HT-29 (cell line): ENCODE results near the gene SIX2. TPM values are rescaled to one million over a fixed set of nuclear protein-coding genes. Genes with fewer than 3 reads are reported as not detected.

ENCODE experiments used
- DNase-seq: peaks from one replicate; pipeline ENCODE4 v3.0.0-alpha.2; 2015; ENCODE audit warnings: low spot score
- total RNA-seq: library from RNA; depleted of rRNA; stranded (reverse); fragments of >200 nt; shearing (Covaris generic); gene quantifications from 2 replicates; pipeline ENCODE4 v1.2.3, GENCODE V29; 2014

Gene SIX2
- total RNA-seq, 1 experiment from 2014 or later, result not detected

DNA sequence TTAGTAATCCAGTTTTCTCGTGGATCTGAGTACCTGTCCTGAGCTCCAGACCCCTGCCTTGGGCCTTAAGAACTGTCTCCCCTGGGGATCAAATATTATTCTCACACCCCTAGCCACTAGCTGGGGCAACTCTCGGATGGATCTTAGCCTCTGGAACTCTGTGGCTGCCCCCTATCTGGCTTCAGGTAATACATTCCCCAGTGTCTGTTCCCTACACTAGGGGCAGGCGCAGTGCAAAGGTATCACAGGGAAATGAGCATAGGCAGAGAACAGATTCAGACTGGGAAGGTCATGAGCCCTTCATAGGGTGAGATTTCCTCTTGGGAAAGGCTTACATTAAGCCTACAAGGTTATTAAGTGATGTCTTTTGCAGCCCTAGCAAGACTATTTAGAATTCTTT is 11.2 kb upstream of the SIX2 start:
- no peak for DNase-seq

DNA sequence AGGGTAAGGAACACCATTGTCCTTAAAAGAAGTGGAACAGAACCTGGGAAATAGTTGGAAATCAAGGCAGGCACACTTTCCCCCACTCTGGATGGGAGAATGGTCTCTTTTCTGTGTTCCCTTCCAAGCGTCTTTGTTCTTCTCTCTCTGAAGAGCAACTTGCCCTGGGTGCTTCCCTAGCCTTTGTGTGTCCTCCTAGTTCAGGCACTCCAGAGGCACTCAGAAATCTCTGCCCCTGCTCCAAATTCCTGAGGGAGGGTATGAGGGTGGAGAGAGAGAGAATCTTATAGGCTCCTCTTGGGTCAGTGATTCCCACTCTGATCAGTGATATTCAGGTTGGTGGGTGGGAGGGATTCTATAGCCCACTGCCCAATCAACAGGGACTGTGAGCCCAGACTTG is 8.8 kb upstream of the SIX2 start:
- no peak for DNase-seq

DNA sequence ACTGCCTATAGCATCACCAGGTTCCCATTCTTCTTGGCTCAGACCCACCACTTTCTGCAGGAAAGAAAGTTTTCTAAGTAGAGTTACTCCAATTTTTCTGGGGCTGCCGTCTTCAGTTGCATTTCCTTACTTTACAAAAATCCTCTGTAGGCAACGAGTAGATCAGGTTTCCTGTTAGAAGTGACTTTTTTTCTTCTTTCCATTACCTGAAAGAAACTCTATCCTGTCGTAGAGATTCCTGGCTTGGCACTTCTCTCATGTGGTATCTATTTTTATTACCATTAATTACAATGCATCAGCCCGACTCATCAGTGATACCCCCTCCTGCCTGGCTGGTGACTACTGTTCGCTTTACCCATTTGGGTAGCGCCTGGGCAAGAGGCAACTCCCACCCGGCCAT is 5.6 kb upstream of the SIX2 start:
- DNase-seq, result no peak

DNA sequence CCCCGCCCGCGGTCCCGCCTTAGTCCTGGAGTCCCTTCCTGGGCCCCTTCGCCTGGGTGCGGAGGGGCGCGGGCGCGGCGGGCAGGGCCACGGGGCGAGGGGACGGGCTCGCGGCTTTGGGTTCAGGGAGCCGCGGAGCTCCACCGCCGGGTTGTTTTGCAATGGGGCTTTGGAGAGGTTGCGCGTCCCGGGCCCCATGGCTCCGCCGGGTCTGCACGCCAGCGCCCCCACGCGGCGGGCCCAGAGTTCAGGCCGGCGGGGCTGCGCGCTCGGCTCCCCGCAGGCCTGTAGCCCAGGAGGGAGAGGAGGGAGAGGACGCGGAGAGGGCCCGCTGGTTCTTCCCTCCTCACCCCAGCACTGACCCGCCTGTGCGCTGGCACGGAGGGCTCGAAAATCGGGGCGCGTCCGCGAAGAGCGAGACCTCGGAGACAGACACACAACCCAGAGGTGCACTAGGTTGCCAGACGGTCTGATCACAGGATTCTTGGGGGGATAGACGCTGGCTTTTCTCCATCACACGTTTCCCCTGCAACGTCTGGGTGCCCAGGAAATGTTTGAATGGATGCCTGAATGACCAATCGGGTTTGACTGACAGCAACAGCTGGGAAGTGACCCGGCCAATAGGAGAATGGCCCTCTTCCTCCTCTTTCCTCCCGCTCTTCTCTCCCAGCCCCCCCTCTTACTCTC is 4.9 kb upstream of the SIX2 start:
- no peak for DNase-seq

DNA sequence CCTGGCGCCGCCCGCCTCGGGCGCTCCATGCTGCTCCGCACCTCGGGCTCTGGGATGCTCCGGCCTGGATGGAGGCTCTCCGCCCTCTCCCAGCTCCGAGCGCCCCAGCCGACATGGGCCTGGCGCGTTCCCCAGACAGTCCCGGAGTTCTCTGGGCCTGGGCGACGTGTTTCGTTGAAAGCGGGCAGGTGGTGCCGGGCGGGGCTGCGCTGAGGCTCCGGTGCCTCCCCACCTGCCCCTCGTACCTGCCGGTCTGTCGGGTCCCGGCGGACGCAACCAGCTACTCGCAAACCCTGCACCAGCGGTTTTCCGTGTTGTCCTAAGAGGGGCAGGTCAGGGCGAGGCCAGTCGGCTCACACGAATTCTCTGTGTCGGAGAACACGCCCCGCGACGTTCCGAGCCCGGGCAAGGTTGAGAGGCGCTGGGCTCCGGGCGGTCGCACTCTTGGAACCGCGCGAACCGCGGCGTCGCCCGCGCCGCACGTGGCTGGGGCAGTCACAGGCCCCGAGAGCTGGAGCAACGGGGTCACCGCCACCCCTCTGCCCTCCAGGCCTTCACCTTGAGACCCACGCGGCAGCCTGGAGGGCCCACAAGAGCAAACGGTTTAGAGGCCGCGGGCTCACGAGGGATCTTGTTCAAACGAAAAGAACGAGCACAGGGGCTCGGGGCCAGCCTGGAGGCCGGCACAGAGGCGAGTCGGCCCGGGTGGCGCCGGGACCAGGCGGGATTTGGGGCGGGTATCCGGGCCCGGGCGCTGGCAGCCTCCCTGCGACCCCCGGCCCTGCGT is 4.2 kb upstream of the SIX2 start:
- no peak for DNase-seq

DNA sequence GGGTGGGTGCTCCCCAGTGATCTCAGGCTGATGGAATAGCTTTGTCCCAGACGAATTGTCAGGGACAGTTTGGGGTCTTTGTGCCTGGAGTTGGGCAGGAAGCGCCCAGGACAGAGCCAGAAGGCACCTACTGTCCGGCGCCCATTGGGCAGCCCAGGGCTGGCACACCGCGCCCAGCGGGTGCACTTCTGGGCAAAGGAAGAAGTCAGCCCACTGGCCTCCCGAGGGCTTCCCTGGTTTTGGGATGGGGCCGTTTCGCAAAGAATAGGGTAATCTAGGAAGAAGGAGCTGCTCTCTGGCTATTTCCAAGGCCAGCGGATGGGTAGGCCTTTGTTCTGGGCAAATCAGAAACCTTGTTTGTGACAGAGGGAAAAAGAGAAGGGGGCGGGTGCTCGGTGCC is 3.5 kb upstream of the SIX2 start:
- DNase-seq, result no peak

DNA sequence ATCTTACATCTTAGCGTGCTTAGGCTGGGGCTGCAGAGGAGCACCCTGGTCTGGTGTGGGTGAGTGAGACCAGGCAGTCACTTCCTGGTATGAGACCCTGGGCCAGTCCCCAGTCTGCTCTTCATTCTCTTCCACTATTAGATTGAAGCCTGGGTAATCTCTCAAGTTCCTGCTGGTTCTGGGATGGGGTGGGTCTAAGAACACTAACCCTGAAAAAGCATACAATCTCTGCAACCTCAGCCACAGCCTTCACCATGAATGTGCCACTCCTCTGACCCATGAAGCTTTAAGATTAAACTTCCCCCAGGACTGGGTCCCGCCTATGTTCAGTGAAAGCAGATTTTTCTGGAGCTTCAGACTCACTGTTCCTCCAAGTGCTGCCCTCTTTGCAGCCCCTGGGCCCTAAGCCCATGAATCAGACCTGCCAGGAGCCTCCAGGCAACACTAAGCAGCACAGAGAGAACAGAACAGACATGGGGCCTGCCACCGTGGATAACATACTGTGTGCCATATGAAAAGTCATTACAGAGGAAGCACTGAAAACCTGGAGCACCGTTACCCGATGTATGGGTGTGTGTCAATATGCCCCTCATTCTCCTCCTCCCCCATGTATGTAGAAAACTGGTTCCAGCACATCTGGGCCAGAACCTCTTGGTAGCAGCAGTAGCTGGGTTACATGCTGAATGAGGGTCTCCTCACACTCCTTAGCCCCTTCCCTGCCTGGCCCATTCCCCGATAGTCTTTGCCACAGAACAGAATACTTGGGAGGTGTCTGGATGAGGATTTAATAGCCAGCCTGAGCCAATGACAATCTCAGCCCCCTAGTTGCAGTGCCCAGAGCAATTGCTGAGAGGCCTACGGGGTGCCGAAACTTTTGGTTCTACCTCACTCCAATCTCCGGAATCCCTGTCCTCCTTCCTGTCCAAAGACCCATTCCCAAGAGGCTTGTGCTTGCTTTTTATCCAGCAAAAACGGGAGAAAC is 2.7 kb upstream of the SIX2 start:
- DNase-seq, result no peak

DNA sequence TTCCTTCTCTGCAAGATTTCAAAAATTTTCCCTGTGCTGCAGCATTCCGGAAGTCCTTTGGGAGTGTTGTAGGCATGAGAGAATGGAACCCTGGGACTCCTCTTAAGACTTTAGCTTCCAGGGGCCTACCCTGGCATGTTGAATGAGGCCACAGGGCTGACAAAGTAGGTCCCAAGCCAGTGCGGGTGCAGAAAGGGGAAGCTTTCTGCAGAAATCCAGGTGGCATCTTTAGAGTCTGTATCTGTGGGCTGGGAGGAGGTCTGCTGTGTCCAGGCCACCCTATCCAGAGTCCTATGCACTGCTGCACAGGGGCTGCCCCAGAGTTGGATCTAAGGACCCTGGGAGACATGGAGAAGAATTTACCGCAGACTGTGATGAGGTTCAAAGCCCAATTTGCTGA is 1.9 kb upstream of the SIX2 start:
- DNase-seq, result no peak

DNA sequence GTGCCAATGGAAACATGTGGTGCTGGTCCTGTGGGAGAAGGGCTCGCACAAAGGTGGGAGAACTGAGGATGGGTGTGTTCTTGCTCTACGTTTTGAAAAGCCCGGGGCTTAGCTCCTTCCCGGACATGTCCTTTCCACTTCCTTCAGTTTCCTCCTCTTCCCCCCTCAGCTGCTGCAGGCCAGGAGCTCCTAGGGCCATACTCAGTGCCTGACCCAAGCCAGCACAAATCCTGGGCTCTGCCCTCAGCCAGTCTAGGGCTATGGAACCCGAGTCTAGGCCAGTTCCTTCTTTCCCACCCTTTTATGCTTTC is 1.4 kb upstream of the SIX2 start:
- DNase-seq, result no peak

DNA sequence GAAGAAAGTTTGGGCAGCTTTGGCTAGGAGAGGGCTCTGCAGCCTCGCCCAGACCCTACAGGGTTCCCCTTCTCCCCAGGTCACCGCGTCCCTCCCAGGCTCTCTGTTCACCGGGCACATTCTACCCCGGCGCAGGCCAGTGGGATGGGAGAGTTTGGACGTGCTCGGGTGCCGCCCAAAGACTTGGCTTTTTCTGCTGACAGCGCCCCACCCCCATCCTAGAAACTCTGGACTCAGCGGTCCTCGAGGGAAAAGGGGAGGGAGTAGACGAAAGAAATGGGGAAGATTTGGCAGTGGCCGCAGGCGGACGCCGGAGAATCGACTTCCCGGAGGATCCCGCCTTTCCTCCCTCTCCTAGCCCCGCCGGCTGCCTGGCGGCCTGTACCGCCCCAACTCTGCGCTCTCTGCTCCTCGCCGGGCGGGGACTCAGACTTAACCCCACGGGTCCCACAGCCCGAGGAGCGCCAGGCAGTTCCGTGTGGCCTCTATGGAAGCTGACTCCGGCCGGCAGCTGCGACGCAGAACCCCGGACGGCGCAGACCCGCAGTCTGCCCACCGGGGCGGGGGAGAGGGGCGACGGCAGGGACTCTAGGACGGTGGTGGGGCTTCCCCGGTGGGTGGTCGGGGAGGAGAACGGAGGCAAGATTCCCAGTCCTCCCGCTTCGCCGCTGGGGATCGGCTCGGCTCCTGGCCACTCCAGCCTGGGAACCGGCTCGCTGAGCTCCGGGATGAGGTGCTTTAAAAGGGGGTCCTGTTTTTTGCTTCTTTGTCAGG is 863 bp upstream of the SIX2 start:
- DNase-seq, result no peak

DNA sequence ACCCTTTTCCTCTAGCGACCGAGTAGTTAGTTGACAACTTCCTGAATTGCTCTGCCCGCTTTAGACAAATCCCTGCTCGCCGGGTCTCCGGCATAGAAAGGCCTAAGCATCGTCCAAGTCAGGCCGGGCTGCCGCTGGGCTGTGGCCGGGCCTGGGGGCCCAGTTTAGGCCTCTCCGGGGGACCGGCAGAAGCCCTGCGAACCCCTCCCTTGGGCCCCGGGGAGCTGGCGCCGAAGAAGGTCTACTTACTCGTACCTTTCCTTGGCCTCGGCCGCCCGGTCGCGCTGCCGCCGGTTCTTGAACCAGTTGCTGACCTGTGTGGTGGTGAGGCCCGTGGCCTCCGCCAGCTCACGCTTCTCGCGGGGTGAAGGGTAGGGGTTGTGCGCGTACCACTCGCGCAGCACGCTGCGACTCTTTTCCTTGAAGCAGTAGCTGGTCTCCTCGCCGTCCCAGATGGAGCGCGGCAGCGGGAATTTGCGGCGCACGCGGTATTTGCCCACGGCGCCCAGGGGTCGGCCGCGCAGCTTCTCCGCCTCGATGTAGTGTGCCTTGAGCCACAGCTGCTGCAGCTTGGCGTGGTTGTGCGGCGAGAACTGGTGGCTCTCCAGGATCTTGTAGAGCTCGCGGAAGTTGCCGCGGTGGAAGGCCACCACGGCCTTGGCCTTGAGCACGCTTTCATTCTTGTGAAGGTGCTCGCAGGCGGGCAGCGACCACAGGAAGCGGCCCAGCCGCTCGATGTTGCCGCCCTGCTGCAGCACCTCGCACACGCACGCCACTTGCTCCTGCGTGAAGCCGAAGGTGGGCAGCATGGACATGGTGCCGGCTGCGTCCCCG is 739 bp downstream of the SIX2 start:
- no peak for DNase-seq

DNA sequence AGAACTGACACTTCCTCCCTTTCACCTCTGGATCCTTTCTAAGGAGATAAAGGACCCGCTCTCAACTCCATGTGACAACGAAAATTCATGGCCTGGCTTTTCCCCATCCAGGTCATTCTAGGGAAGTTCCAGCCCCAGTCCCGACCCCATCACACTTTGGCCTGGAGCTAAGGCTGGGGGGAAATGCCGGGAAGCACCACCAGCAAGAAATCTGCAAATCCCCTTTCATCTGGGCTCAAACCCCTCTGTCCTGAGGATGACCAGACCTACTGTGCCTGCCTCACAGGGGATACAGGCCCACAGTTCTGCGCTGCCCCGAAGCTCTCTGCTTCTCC is 1.3 kb downstream of the SIX2 start:
- DNase-seq, result no peak

DNA sequence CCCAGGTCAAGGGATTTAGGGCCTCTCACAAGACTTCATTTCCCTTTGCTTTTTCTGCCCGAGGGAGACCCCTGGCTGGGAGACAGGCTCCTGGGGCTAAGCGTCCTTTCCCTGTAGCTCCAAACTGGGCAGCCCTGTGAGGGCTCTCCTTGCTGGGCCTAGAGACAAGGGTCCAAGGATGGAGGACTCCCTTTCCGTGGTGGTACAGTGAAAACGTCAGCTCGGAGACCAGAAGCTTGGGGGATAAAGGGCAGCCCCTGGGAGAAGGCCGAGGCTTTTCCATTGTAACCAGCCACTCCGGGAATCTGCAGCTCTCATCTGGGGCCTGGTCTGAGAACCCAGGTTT is 2.3 kb downstream of the SIX2 start:
- no peak for DNase-seq

DNA sequence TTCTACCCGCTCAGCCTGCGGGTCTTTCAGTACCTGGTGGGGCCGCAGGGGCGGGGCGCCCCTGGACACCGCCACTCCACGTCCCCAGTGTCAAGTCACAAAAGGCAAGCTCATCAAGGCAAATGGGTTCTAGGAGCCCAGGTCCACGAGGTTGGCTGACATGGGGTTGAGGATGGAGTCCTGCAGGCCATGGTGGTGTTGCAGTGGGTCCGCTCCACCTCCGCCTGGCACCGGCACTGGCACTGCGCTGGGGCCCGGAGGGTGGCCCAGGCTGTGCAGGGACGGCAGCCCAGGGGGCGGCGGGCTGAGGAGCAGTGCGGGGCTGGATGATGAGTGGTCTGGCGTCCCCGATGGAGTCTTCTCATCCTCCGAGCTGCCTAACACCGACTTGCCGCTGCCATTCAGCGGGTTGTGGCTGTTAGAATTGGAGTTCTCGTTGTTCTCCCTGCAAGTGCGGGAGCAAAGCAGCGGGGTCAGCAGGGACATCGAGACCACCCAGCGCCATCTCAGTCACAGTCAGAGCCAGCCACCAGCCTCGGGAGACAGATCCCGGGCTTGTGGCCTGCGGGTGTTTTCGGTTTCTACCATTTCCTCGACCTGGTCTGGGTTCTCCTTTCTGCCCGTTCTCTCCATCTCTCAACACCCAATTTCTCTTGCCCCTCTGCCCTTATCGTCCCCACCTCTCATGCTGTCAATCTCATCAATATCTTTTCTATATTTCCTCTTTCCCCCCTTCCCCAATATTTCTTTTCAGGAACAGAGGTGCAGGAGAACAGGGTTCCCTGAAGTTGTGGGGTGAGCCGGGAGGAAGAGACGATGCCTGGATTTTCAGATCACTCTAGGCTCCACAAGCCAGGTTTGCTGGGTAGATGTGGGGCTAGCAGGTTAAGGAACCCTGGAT is 3.0 kb downstream of the SIX2 start:
- DNase-seq, result no peak

DNA sequence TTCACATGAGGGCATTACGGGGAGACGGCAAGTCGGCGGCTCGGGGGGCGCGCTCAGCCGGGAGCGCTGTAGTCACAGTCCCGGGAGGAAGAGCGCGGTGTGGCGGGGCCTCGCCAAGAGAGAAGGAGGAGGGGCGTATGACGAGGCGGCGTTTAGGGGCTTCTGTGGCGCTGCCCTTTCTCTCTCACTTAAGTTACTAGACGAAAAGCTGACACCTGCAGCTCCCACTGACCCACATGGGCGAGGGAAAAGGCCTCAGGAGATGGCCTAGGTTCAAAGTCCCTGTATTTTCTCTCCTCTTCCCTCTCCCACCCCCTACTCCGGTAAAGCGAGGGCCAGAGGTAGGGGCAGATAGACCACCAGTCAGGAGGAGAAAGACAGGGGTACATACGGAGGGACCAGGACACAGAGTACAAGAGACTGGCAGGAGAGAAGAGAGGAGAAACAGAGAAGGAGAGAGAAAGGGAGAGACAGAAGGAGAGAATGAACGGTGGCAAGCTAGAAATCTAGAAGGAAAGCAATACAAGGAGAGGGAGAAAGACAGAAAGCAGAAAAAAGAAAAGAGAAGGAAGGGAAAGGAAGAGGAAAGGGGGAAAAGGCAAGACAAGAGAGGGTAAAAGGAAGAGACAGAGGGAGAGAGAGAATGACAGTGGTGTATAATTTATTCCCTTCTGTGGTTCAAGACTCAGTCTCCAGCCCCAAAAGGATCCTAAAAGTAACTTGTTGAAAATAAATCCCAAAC is 3.8 kb downstream of the SIX2 start:
- DNase-seq, result no peak

DNA sequence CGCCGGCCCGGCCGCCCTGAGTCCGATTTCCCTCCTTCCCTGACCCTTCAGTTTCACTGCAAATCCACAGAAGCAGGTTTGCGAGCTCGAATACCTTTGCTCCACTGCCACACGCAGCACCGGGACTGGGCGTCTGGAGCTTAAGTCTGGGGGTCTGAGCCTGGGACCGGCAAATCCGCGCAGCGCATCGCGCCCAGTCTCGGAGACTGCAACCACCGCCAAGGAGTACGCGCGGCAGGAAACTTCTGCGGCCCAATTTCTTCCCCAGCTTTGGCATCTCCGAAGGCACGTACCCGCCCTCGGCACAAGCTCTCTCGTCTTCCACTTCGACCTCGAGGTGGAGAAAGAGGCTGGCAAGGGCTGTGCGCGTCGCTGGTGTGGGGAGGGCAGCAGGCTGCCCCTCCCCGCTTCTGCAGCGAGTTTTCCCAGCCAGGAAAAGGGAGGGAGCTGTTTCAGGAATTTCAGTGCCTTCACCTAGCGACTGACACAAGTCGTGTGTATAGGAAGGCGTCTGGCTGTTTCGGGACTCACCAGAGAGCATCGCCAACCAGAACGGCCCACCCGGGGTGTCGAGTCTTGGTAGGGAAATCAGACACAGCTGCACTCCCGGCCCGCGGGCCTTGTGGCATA is 4.6 kb downstream of the SIX2 start:
- no peak for DNase-seq

DNA sequence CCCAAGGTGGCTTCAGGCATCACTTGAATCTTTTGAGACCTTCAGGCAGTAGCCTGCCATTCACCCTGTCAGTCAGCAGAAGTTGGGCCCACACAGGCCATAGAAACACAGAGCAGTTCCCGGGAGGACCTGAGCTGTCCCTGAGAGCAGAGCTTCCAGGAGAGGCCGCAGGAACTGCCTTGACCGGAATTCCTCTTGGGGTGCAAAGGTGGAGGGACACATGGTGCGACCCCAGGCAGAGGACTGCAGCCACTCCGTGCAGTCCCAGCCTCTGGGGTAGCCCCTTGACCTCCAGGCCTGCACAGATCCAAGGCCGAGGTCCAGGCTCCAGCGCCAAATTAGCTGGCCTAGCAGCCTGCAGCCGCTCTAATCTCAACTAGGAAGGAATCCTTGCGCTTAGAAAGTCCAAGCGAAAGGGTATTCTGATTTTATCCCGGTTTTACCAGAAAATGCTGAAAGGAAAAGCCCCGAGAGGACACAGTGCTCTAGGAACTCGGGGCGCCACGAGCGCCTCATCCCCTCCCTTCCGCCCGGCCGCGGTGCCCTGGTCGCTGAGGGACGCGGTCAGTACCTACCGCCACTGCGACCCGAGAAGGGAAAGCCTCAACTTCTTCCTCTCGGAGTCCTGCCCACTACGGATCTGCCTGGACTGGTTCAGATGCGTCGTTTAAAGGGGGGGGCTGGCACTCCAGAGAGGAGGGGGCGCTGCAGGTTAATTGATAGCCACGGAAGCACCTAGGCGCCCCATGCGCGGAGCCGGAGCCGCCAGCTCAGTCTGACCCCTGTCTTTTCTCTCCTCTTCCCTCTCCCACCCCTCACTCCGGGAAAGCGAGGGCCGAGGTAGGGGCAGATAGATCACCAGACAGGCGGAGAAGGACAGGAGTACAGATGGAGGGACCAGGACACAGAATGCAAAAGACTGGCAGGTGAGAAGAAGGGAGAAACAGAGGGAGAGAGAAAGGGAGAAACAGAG is 5.4 kb downstream of the SIX2 start:
- DNase-seq, result no peak
